ENCODE data around the gene PODXL. TPM values are rescaled to one million over a fixed set of nuclear protein-coding genes. Genes with fewer than 3 reads are reported as not detected.

Gene PODXL
- total RNA-seq, 2 donors from 2014 or later: 523 to 701 TPM

- Histone ChIP-seq H3K9me3 (ENCODE audit: control insufficient read depth, low read length) (no peaks in the 10 kb centered on the region), H3K36me3 (ENCODE audit: control insufficient read depth, insufficient read depth, low read length) (no peaks in the 10 kb centered on the region), H3K27ac (ENCODE audit: low read depth, low read length) (no peak overlapping the region), H3K27me3 (ENCODE audit: control insufficient read depth, insufficient read depth, low read length, poor library complexity, severe bottlenecking) (no peaks in the 10 kb centered on the region), H3K9ac (ENCODE audit: extremely low read depth, low read length, poor library complexity, severe bottlenecking) (no peak overlapping the region), H3K4me1 (ENCODE audit: control insufficient read depth, insufficient read depth, low read length) (no peaks in the 10 kb centered on the region), H3K4me3 (ENCODE audit: low read length) (no peak overlapping the region)
- Mint-ChIP-seq H3K36me3 (ENCODE audit: low read depth) (no peaks in the 10 kb centered on the region), H3K9me3 (no peaks in the 10 kb centered on the region), H3K4me1 (peaks cover 14% of the 10 kb centered on the region), H3K27ac (peak overlapping the region; percentile 7), H3K27me3 (ENCODE audit: insufficient read depth) (no peaks in the 10 kb centered on the region), H3K4me3 (no peak overlapping the region)
- WGBS, 2 experiments (ENCODE audit: insufficient coverage in 1 of 2, insufficient read length in 1 of 2): 49 to 100% methylated on average over 1 to 3 of the region's 3 CpGs
- peak; percentile 41 for TF ChIP-seq CTCF (conservative IDR thresholded peaks at IDR 0.05)
- peak; percentile 51 for DNase-seq
Measured at GRCh38 chr7:131578602-131579001, 22.2 kb upstream of the PODXL start.

- no peak overlapping the region for H3K27ac Mint-ChIP-seq
- H3K36me3 ChIP-seq (ENCODE audit: control insufficient read depth, insufficient read depth, low read length): no peaks in the 10 kb centered on the region
- no peak for TF ChIP-seq CTCF (conservative IDR thresholded peaks at IDR 0.05)
- no peaks in the 10 kb centered on the region for H3K9me3 Mint-ChIP-seq
- H3K9me3 ChIP-seq (ENCODE audit: control insufficient read depth, low read length): no peaks in the 10 kb centered on the region
- no peaks in the 10 kb centered on the region for H3K36me3 Mint-ChIP-seq (ENCODE audit: low read depth)
- H3K27me3 ChIP-seq (ENCODE audit: control insufficient read depth, insufficient read depth, low read length, poor library complexity, severe bottlenecking): no peaks in the 10 kb centered on the region
- no peak overlapping the region for H3K4me3 Mint-ChIP-seq
- no peak overlapping the region for H3K4me3 ChIP-seq (ENCODE audit: low read length)
- H3K9ac ChIP-seq (ENCODE audit: extremely low read depth, low read length, poor library complexity, severe bottlenecking): no peak overlapping the region
- peak; percentile 29 for DNase-seq
- peaks cover 18% of the 10 kb centered on the region for H3K4me1 Mint-ChIP-seq
- H3K27ac ChIP-seq (ENCODE audit: low read depth, low read length): no peak overlapping the region
- no peaks in the 10 kb centered on the region for H3K4me1 ChIP-seq (ENCODE audit: control insufficient read depth, insufficient read depth, low read length)
- no peaks in the 10 kb centered on the region for H3K27me3 Mint-ChIP-seq (ENCODE audit: insufficient read depth)
- 93 to 94% methylated on average over 6 of the region's 6 CpGs for WGBS, 2 experiments (ENCODE audit: insufficient coverage in 1 of 2, insufficient read length in 1 of 2)
Measured at GRCh38 chr7:131574741-131575140, 18.3 kb upstream of the PODXL start.

- peak overlapping the region; percentile 65 for H3K27ac Mint-ChIP-seq
- peaks cover 13% of the 10 kb centered on the region for H3K4me1 Mint-ChIP-seq
- peak; percentile 36 for DNase-seq
- no peaks in the 10 kb centered on the region for H3K36me3 Mint-ChIP-seq (ENCODE audit: low read depth)
- H3K9ac ChIP-seq (ENCODE audit: extremely low read depth, low read length, poor library complexity, severe bottlenecking): no peak overlapping the region
- no peak for TF ChIP-seq CTCF (conservative IDR thresholded peaks at IDR 0.05)
- H3K4me3 Mint-ChIP-seq: no peak overlapping the region
- no peaks in the 10 kb centered on the region for H3K9me3 Mint-ChIP-seq
- no peaks in the 10 kb centered on the region for H3K4me1 ChIP-seq (ENCODE audit: control insufficient read depth, insufficient read depth, low read length)
- H3K27me3 ChIP-seq (ENCODE audit: control insufficient read depth, insufficient read depth, low read length, poor library complexity, severe bottlenecking): no peaks in the 10 kb centered on the region
- H3K4me3 ChIP-seq (ENCODE audit: low read length): no peak overlapping the region
- no peaks in the 10 kb centered on the region for H3K9me3 ChIP-seq (ENCODE audit: control insufficient read depth, low read length)
- WGBS, 2 experiments (ENCODE audit: insufficient coverage in 1 of 2, insufficient read length in 1 of 2): 60 to 86% methylated on average over 5 of the region's 5 CpGs
- no peak overlapping the region for H3K27ac ChIP-seq (ENCODE audit: low read depth, low read length)
- peaks cover 3% of the 10 kb centered on the region for H3K27me3 Mint-ChIP-seq (ENCODE audit: insufficient read depth)
- H3K36me3 ChIP-seq (ENCODE audit: control insufficient read depth, insufficient read depth, low read length): no peaks in the 10 kb centered on the region
Measured at GRCh38 chr7:131570401-131570800, 14.0 kb upstream of the PODXL start.

Measured in endodermal cell (in vitro differentiated cells).